PC-3 (cell line): ENCODE results near the gene CCR5AS.

ENCODE experiments used
- CTCF ChIP-seq: fragments of 300-600 bp; sonication (generic); conservative IDR thresholded peaks from 2 replicates; pipeline ENCODE4 v1.5.1; 2017; ENCODE audit warnings: antibody characterized with exemption, low read depth, mild to moderate bottlenecking, low read length
- EZH2phosphoT487 ChIP-seq: fragments of 300-600 bp; sonication (generic); IDR thresholded peaks from 2 replicates; pipeline ENCODE4 v1.6.1; 2018; ENCODE audit warnings: mild to moderate bottlenecking, antibody characterized with exemption, low read length, borderline replicate concordance

GRCh38 chr3:46399557-46399956 lies 7.3 kb downstream of the CCR5AS start:
- TF ChIP-seq CTCF, result no peak
- TF ChIP-seq EZH2phosphoT487, result no peak
